PC-9 (cell line): ENCODE results near the gene SPRY1.

Source experiments
- CTCF ChIP-seq: fragments of 200-600 bp; sonication (generic); conservative IDR thresholded peaks from 2 replicates; pipeline ENCODE4 v1.6.1; 2017; ENCODE audit warnings: mixed run types, antibody characterized with exemption, mild to moderate bottlenecking, moderate library complexity
- EZH2 ChIP-seq: fragments of 200-600 bp; sonication (generic); IDR thresholded peaks from 2 replicates; pipeline ENCODE4 v1.8.0; 2017; ENCODE audit warnings: antibody characterized with exemption, low read depth

DNA sequence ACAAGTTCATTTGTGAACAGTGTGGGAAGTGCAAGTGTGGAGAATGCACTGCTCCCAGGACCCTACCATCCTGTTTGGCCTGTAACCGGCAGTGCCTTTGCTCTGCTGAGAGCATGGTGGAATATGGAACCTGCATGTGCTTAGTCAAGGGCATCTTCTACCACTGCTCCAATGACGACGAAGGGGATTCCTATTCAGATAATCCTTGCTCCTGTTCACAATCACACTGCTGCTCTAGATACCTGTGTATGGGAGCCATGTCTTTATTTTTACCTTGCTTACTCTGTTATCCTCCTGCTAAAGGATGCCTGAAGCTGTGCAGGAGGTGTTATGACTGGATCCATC lies 5.5 kb downstream of the SPRY1 start:
- TF ChIP-seq CTCF (no peak), EZH2 (no peak)
